D721Med (cell line): ENCODE measurements around the gene EBNA1BP2.

Source experiments
- DNase-seq: peaks from one replicate; pipeline ENCODE4 v3.0.0; 2011; ENCODE audit warnings: low spot score; ENCODE audit not compliant: insufficient read length
- FAIRE-seq: peaks from 2 replicates; lab custom pipeline; 2011; peaks lifted over from hg19 to GRCh38; lab: Jason Lieb, UNC
- CTCF ChIP-seq: IDR thresholded peaks from 2 replicates; pipeline ENCODE4 v1.5.1; 2012; ENCODE audit warnings: mild to moderate bottlenecking, control low read depth; ENCODE audit not compliant: insufficient read depth; ENCODE audit errors: missing control alignments

EBNA1BP2 gene

GRCh38 chr1:43207229-43207853 lies 35.3 kb upstream of the EBNA1BP2 start:
- FAIRE-seq = no peak
- TF ChIP-seq CTCF = no peak

GRCh38 chr1:43206600-43207228 lies 34.6 kb upstream of the EBNA1BP2 start:
- TF ChIP-seq CTCF = no peak
- no peak for DNase-seq
- no peak for FAIRE-seq

More at GRCh38 chr1:43207229-43207853, 35.3 kb upstream of the EBNA1BP2 start:
- DNase-seq = no peak

- FAIRE-seq (no peak), DNase-seq (no peak)
- no peak for TF ChIP-seq CTCF
Measured at GRCh38 chr1:43205671-43206070, 33.6 kb upstream of the EBNA1BP2 start.

GRCh38 chr1:43204394-43204793 lies 32.3 kb upstream of the EBNA1BP2 start:
- FAIRE-seq = no peak
- no peak for TF ChIP-seq CTCF
- DNase-seq = no peak

- no peak for DNase-seq
- TF ChIP-seq CTCF = no peak
- FAIRE-seq = no peak
Measured at GRCh38 chr1:43203859-43204258, 31.8 kb upstream of the EBNA1BP2 start.

- FAIRE-seq = no peak
- DNase-seq = no peak
- TF ChIP-seq CTCF = no peak
Measured at GRCh38 chr1:43199093-43199726, 27.1 kb upstream of the EBNA1BP2 start.
